Stimulated activated CD4-positive, alpha-beta T cell treated with anti-CD3 and anti-CD28 coated beads, Interleukin-12 subunit alpha, Interleukin-12 subunit beta, amount 100 ng/mL, for 24 hours (primary cell): ENCODE data around the gene GNRH2.
"Not testable (repeated sequence)": the region's sequence is repeated elsewhere in the genome, so short reads cannot be mapped to it uniquely, and the experiment has no call there.

Experiments
- DNase-seq, 2 experiments: peaks; one replicate each; pipeline ENCODE4 v3.0.0-alpha.2; 2020; ENCODE audit warnings: low read depth in 2 of 2

GNRH2 gene

DNA sequence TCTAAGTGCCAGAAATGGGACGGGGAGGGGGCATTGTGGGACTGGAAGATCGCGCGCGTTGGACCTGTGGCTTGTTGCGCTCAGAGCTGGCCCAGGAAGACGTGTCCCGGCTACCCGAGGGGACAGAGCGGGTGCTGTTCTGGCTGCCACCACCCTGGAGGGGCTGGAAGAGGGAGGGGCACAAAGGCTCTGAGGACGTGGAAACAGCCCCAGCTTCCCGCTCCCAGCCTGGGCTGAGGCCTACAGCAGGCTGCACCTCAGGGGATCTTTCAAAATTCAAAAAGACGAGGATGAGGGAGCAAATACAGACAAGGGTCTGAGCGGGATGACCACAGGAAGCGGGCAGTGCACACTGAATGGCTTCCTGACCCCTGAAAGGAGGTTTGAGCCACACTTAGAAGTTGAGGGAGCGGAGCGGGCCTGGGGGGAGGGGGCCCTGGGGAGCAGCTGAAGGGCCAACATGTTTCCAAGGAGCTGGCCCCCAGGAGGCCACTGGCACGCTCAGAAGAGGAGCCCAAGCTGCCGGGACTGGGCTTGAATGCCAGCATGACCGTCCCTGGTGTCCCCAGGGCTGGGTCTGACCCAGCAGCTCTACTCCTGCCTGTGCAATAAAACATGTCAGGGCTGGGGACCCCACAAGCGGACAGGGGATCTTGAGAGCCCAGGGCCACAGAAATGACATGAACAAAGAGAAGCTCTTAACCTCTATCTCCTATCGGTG, 29.3 kb downstream of the GNRH2 start:
- DNase-seq = no peak

- DNase-seq = not testable (repeated sequence)
Measured at GRCh38 chr20:3073251-3073643, 29.8 kb downstream of the GNRH2 start.

GRCh38 chr20:3074812-3075211, 31.4 kb downstream of the GNRH2 start:
- DNase-seq = no peak

DNA sequence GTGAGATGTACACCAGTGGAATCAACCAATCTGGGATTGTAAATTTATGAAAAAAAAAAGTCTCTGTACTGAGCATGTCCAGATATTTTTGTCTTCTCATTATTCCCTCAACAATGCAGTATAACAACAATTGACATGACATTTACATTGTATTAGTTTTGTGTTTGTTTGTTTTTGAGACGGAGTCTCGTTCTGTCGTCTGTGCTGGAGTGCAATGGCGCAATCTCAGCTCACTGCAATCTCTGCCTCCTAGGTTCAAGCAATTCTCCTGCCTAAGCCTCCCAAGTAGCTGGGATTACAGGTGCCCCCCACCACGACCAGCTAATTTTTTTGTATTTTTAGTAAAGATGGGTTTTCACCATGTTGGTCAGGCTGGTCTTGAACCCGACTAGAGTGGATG, 31.9 kb downstream of the GNRH2 start:
- DNase-seq = not testable (repeated sequence)

- DNase-seq = no peak
Measured at GRCh38 chr20:3077618-3078134, 34.3 kb downstream of the GNRH2 start.

DNA sequence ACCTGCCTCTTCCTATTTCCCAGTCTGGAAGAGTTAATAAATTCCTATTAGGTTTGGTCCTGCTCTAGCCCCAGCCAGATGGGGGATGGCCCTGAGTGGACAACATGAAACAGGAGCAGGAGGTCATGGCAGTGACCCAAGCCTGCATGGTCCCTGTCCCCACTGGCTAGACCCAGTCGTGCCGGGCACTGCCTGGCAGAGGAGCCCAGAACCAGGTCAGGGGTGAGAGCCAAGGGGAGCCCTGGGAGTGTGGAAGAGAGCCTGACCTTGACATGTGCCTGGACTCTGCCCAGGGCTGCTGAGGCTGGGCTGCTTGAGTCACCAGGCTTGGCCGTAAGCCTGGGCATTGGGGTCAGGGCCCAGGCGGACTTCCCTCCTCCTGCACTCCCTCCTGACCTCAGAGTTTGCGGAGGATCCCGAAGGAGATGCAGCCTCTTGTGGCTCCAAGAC, 37.5 kb downstream of the GNRH2 start:
- DNase-seq = no peak

DNA sequence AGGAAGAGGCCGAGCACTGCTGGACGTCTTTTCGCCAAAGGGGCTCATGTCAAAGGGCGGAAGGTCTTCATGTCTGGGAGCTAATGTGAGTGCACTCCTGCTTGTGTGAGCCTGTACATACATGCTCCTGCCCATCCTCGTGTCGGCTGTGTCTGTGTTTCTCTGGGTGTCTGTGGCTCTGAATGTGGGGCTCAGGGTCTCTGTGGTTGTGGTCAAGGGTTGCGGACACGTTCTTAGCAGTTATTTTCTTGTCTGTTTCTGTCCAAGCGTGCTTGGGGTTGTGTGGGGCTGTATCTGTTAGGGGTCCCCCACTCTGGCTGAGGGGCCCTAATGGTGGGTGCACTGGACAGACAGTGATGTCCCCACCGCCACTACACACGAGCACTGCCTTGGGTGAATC, 38.2 kb downstream of the GNRH2 start:
- no peak for DNase-seq

DNA sequence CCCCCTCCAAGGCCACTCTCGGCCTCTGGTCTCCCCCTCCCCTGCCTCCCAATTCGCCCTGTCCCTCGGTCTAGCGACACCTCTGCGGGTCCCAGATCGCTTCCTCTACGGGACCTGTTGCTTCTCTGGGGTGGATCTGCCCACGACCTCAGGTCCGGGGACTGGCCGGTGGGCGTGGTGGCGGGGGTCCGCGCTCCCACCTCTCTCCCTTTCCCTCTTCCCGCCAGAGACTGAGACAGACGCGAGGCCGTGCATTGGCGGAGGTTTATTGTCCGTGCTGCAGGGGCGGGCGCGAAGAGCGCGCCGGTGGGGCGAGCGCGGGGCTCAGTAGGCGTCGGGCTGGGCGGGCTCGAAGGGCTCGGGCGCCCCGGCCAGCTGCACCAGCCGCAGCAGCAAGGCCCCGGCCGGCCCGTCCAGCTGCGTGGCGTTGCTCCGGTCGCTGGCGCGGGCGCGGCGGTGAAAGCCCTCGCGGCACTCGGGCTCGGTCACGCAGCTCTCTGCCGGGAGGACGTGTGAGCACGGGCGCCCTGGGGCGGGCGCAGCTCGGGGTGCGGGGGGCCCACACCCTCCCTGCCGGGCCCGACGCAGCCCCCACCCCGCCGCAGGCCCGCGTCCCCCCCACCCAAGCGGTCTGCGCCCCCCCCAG, 39.0 kb downstream of the GNRH2 start:
- DNase-seq = no peak

DNA sequence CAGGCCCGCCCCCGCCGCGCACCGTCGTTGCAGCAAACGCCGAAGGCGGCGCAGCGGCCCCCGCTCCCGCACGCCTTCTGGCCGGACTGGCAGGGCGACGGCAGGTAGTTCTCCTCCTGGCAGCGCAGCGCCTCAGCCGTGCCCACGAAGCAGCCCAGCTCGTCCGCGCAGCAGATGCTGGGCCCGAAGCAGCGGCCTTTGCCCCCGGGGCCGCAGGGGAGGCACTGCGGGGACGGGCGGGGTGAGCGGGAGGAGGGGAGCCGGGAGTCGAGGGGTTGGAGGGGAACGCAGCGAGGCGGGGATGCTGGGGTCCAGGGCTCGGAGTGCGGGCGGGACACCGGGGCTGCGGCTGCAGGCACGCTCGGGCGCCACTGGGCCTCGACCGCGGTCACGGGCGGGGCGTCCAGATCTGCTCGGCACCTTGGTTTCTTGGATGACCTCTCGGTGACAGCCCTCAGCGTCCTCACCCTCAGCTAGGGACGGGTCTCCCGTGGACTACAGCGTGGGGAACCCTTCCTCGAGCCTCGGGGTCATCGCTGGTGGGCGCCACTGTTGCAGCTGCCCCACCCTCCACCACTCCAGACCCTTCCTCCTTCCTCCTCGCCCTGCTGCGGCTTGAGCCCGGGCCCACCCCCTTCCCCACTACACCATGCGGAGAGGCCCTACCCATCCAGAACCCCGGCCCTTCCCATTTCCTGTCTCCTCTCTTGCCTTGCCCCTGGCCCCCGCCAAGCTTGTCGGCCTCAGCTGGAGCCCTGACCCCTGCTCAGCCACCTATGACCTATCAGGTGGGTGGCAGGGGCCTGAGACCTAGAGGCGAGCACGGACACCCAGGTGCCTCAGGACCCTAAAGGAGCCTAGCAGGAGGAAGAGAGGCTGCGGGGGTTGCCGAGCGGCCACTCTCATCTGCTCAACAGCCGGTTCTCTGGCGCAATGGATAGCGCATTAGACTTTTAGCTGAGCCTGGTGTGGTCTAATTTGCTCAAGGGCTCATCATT, 39.8 kb downstream of the GNRH2 start:
- DNase-seq = no peak

- no peak for DNase-seq
Measured at GRCh38 chr20:3084283-3084985, 41.0 kb downstream of the GNRH2 start, which contains the start of gene AVP. Gene AVP, minus strand, starts transcription at chr20:3084724. Its CDS starts 50 bp downstream, at chr20:3084674.

GRCh38 chr20:3084986-3085360, 41.6 kb downstream of the GNRH2 start:
- no peak for DNase-seq

DNA sequence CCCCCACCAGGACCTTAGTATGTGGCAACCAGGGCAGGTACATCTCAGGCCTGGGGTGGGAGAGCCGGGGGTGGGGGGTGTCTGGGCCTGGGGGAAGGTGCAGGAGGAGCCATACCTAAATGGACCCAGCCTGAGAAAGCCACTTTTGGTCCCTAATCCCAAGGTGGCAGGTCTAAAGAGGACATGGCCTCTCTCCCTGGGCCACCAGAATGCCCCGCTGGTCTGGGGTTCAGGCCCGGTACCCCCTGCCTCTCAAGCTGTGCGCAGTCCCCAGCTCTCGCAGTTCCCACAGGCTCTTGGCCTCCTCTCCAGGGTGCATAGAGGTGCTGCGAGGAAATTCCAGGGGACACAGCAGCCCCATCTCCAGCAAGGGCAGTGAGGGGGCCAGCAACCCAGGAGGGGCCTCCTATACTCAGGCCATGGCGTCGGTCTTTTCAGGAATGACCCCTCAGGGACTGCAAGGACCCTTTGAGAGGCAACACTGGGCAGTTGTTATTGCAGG, 42.2 kb downstream of the GNRH2 start:
- DNase-seq = no peak

GRCh38 chr20:3088031-3088430, 44.6 kb downstream of the GNRH2 start:
- DNase-seq = no peak

GRCh38 chr20:3090565-3090964, 47.1 kb downstream of the GNRH2 start:
- no peak for DNase-seq

DNA sequence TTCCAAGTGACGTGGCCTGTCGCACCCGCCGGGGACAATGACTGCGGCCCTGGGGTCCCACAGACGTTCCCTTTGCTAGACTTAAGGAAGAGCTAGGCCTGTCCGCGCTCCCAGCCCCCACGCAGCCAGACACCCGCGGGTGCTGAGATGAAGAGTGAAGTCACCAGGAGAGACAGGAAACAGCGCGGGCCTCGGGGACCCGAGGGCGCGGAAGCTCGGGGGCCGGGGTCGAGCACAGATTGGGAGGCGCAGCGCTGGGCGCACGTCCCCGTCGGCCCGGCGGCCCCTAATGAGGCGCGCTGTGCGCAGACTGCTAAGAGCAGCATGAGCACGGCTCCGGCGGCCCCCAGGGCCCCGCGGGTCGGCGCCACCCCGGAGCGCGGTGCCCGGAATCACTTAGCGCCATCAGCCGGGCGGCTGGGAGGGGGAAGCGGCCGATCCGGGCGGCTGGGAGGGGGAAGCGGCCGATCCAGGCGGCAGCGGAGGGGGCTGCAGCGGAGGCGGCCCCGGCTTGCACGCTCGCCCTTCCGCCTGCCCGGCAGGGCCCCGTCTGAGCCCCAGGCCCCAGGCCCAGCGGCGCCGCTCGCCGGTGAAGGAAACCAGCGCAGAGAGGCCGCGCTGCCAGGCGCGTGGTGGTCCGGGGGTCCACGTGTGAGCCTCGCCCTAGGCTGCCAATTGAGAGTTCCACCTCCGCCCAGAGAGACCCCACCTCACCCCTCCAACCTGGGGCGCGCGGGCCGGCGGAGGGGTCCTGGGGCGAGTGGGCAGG, 49.4 kb downstream of the GNRH2 start:
- no peak for DNase-seq

DNA sequence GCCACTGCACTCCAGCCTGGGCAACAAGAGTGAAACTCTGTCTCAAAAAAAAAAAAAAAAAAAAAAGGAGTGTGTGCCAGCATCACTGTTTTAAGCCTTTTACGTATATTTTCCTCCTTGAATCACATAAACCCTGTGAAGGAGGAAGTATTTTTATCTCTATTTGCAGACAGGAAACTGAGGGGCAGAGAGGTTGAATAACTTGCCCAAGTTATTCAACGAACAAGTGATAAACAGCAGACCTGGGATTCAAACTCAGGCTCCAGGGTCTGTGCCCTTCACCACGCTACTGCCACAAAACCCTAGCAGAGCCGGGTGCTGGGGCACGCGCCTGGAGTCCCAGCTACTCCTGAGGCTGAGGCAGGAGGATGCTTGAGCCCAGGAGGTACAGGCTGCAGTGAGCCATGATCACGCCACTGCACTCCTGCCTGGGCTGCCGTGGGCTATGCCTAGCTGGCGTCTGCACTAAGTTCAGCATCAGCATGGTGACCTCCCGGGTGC, 50.5 kb downstream of the GNRH2 start:
- DNase-seq = no peak

DNA sequence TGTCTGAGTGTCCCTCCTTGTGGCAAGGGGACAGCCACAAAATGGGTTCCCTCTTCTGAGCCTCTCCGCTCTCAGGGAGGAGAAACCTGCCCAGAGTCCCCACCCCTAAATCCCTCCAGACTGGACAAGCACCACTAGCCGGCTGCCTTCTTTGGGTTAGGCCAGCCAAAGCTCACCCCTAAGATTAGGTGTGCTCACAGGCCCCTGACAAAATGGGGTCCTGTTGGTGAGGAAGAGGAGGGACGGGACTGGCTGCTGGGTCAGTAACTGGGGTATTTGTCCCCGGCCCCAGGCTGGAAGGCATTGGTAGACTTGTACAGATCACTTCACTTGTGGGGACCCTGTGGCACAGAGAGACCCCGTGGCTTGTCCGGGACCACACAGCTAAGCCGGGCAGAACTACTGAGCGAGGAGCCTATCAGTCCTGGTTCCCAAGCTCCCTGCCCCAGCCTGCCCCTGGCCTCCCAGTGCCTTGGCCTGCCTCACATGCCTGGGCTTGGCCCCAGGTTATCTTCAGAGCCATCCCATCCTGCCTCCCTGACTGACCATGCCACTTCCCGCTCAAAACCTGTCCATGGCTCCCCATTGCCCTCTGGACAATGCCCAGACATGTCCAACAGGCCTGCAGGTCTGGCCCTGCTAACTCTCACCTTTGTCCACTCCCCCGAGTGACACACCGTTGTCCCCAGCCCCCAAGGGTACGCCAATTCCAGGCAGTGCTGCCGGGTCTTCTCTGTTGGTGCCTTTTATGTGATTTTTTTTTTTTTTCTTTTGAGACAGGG, 51.6 kb downstream of the GNRH2 start:
- DNase-seq = no peak
